Right atrium auricular region (tissue), 2 donors: ENCODE measurements around the gene IL23R. TPM values are rescaled to one million over a fixed set of nuclear protein-coding genes. Genes with fewer than 3 reads are reported as not detected.
"Not testable (repeated sequence)": the region's sequence is repeated elsewhere in the genome, so short reads cannot be mapped to it uniquely, and the experiment has no call there.

Experiments
- DNase-seq: peaks from one replicate; pipeline ENCODE4 v3.0.0-alpha.2; 2019; ENCODE audit warnings: low spot score
- H3K27ac ChIP-seq, 2 donors: fragments of 200-600 bp; sonication (generic); 1 replicate in 1 of 2; 2 replicates in 1 of 2; pipeline ENCODE4 v1.5.1; 2016 to 2019
- H3K27me3 ChIP-seq, 2 donors: fragments of 200-600 bp; sonication (generic); one replicate each; pipeline versions ENCODE4 v1.5.1 to v1.6.0; 2017 to 2019
- H3K36me3 ChIP-seq: fragments of 200-600 bp; sonication (generic); one replicate; pipeline ENCODE4 v1.5.1; 2016
- H3K4me1 ChIP-seq, 2 donors: fragments of 200-600 bp; sonication (generic); one replicate each; pipeline versions ENCODE4 v1.5.1 to v1.6.0; 2017 to 2019
- H3K4me3 ChIP-seq, 2 donors: fragments of 200-600 bp; sonication (generic); 1 replicate in 1 of 2; 2 replicates in 1 of 2; pipeline ENCODE4 v1.5.1; 2017 to 2019; ENCODE audit warnings: mild to moderate bottlenecking in 1 of 2, moderate library complexity in 1 of 2
- H3K9me3 ChIP-seq, 2 donors: fragments of 200-600 bp; sonication (generic); one replicate each; pipeline ENCODE4 v1.5.1; 2019
- CTCF ChIP-seq, 2 donors: fragments of 200-600 bp; sonication (generic); IDR thresholded peaks; one replicate each; pipeline ENCODE4 v1.5.1; 2019; ENCODE audit warnings: antibody characterized with exemption in 2 of 2
- total RNA-seq, 2 donors: library from RNA; depleted of rRNA; stranded (reverse); fragments of >200 nt; gene quantifications; one replicate each; pipeline ENCODE4 v1.1.0, GENCODE V29; 2016

IL23R gene
- total RNA-seq, 2 donors from 2014 or later, result not detected

DNA sequence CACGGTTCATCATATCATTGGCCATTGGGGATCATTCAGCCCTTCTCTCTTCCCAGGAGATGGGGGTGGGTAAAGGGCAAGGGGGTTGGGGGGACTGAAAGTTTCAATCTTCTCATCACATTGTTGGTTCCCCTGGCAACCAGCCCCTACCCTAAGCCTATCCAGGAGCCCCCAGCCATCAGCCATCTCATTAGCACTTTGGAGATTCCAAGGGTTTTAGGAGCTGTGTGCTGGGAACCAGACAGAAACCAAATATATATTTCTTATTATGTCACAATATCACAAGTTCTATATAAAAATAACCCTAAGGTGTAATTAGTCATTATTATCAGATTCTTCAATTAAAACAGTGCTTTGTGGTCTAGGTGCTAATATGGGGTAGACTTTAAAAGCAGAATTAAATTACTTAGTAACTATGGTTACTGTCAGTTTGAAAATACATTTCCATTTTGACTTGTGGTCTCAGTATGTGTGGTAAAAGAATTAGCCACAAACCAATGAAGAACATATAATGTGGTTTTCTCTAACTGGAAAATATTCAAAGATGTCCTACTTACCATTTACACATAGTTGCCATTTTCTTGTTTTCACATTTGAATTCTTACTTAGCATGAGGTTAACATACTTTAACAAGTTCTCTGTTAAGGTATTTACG lies 28.1 kb downstream of the IL23R start:
- no peaks in the 10 kb centered on the region for H3K4me1 ChIP-seq
- H3K9me3 ChIP-seq, result no peaks in the 10 kb centered on the region
- no peak for TF ChIP-seq CTCF (IDR thresholded peaks at IDR 0.05)
- H3K27ac ChIP-seq, result no peak overlapping the region
- no peak overlapping the region for H3K4me3 ChIP-seq
- no peaks in the 10 kb centered on the region for H3K36me3 ChIP-seq
- no peak for DNase-seq
- no peaks in the 10 kb centered on the region for H3K27me3 ChIP-seq

DNA sequence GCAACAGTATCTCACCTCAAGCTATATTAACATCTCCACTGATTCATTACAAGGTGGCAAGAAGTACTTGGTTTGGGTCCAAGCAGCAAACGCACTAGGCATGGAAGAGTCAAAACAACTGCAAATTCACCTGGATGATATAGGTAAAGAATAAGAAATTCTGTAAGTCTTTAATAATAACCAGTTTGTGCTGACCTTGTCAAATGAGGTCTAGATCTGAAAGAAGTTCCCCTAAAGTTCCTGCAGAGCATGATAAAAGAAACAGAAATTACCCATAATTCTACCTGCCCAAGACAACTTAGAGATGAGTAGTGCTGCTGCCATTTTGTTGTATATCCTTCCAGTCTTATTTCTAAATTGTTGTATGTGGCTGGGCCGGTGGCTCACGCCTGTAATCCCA lies 34.5 kb downstream of the IL23R start:
- no peaks in the 10 kb centered on the region for H3K4me1 ChIP-seq
- no peak for TF ChIP-seq CTCF (IDR thresholded peaks at IDR 0.05)
- no peak for DNase-seq
- no peaks in the 10 kb centered on the region for H3K9me3 ChIP-seq
- H3K27ac ChIP-seq, result no peak overlapping the region
- no peaks in the 10 kb centered on the region for H3K27me3 ChIP-seq
- H3K36me3 ChIP-seq, result no peaks in the 10 kb centered on the region
- no peak overlapping the region for H3K4me3 ChIP-seq

- Histone ChIP-seq H3K27me3 (no peaks in the 10 kb centered on the region), H3K9me3 (no peaks in the 10 kb centered on the region), H3K4me1 (no peaks in the 10 kb centered on the region), H3K27ac (no peak overlapping the region), H3K36me3 (no peaks in the 10 kb centered on the region), H3K4me3 (no peak overlapping the region)
- TF ChIP-seq CTCF (IDR thresholded peaks at IDR 0.05), result no peak
- no peak for DNase-seq
Observed at GRCh38 chr1:67201891-67202290, 35.6 kb downstream of the IL23R start.

DNA sequence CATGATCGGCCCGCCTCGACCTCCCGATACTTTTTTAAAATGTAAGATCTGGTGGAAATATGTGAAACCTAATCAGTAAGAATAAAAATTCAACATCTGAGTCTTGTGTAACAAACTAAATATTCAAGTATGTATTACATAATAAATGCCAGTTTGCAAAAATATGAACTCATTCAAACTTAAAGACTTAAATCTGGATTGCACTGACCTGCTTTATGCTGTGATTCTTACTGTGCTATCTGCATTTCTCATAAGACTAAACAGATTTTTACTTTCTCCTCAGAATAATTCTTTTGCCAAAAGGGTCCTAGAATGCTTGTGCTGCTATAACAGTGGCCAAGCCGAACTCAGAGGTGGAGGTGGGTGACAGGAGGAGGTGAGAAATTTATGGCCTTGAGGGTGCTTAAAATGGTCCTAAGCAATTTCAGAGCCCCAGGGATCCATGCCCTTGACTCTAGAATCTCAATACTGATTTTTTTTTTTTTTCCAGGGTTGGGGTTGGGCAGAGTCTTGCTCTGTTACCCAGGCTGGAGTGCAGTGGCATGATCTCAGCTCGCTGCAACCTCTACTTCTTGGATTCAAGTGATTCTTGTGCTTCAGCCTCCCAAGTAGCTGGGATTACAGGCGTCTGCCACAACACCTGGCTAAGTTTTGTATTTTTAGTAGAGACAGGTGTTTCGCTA lies 38.2 kb downstream of the IL23R start:
- Histone ChIP-seq H3K36me3 (no peaks in the 10 kb centered on the region), H3K4me3 (no peak overlapping the region), H3K9me3 (no peaks in the 10 kb centered on the region), H3K27ac (no peak overlapping the region), H3K27me3 (no peaks in the 10 kb centered on the region), H3K4me1 (no peaks in the 10 kb centered on the region)
- no peak for DNase-seq
- TF ChIP-seq CTCF (IDR thresholded peaks at IDR 0.05), result no peak

DNA sequence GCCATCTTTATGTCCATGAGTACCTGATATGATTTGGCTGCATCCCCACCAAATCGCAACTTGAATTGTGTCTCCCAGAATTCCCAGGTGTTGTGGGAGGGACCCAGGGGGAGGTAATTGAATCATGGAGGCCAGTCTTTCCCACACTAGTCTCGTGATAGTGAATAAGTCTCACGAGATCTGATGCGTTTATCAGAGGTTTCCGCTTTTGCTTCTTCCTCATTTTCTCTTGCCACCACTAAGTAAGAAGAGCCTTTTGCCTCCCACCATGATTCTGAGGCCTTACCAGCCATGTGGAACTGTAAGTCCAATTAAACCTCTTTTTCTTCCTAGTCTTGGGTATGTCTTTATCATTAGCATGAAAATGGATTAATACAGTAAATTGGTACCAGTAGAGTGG lies 41.1 kb downstream of the IL23R start:
- H3K9me3 ChIP-seq, H3K36me3 ChIP-seq, H3K27me3 ChIP-seq, H3K27ac ChIP-seq, H3K4me1 ChIP-seq, DNase-seq, H3K4me3 ChIP-seq: not testable (repeated sequence)

DNA sequence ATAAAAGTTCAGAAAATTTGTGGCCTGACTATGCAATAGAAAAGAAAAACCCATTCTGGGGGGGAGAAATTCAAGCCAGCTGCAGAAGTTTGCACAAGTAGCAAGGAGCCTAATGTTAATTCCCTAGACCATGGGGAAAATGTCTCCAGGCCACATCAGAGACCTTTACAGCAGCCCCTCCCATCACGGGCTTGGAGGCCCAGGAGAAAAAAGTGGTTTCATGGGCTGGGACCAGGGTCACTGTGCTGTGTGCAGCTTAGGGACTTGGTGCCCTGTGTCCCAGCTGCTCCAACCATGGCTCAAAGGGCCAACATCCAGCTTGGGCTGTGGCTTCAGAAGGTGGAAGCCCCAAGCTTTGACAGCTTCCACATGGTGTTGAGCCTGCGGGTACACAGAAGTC lies 42.0 kb downstream of the IL23R start:
- no peak for DNase-seq
- H3K27me3 ChIP-seq, result no peaks in the 10 kb centered on the region
- H3K27ac ChIP-seq, result no peak overlapping the region
- H3K36me3 ChIP-seq, result no peaks in the 10 kb centered on the region
- no peaks in the 10 kb centered on the region for H3K9me3 ChIP-seq
- no peak for TF ChIP-seq CTCF (IDR thresholded peaks at IDR 0.05)
- H3K4me3 ChIP-seq, result no peak overlapping the region
- no peaks in the 10 kb centered on the region for H3K4me1 ChIP-seq
